GM18498 (cell line): ENCODE measurements around the gene MAST3.
"Not testable (repeated sequence)": the region's sequence is repeated elsewhere in the genome, so short reads cannot be mapped to it uniquely, and the experiment has no call there.

ENCODE experiments used
- ATAC-seq: cut with Tn5 transposase; IDR thresholded peaks from one replicate; pipeline ENCODE4 v1.9.1; 2021; ENCODE audit warnings: mild to moderate bottlenecking, moderate library complexity; ENCODE audit not compliant: unreplicated experiment

MAST3 gene

DNA sequence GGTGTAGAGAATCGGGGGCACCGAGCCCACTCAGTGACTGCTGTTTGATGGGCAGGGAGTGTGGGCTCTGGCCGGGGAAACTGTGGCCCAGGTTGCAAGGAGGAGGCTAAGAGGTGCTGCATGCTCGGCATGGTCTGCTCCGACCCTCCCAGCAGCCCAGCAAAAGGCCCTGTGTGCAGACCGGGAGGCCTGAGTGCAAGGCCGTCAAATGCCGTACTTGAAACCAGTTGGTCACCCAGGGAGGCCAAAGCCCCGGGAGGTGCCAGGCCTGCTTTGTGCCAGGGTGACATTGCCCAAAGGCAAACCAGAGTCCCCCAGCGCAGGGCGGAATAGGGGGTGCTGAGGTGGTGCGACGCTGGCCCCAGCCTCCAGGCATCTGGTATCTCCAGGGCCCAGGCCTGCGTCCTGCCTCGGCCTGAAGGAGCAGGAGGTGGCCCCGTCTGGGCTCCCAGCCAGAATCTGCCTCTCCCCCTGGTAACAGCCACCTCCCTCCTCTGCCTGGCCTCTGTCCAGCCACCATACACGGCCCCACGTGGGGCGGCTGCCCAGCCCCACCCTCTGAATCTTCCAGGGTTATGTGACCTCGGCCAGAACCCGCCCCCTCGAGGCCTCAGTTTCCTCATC, 59.4 kb downstream of the MAST3 start:
- ATAC-seq, result no peak

DNA sequence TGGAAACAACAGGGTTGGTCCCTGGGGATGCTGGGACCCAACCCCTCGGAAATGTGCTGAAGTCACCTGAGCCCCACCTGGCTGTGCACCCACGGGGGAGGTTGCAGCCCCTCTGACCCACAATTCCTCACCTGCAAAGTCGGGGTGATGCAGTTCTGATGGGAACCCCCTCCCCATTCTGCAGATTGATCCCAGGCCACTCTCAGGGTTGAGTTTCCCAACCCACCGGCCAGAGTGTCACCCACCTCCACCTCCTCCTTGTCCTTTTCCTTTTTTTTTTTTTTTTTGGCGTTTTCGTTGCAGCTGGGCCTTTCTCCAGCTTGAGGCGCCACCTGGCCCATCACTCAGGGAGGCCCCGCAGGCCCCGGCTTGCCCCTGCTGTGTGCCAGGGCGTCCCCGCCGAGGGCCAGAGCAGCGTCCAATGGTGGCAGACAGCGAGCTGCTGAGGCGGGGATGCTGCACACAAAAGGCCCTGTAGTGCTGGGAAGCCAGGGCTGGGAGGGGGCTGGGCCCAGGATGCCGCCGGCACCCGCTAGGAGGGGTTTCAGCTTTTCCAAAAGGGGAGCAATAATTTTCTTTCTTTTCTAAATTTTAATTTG, 60.0 kb downstream of the MAST3 start:
- ATAC-seq, result no peak

DNA sequence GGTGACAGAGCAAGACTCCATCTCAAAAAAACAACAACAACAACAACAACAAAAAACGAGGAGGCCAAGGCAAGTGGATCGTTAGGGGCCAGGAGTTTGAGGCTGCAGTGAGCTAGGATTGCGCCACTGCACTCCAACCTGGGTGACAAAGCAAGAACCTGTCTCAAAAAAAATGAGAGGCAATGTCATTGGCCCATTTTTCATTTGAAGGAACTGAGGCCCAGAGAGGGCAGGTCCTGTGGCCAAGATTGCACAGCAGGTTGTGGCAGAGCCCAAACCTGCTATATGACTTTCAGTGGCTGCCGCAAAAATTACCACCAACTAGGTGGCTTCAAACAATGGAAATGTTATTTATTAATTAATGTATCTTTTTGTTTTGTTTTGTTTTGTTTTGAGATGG, 60.9 kb downstream of the MAST3 start:
- ATAC-seq, result no peak

DNA sequence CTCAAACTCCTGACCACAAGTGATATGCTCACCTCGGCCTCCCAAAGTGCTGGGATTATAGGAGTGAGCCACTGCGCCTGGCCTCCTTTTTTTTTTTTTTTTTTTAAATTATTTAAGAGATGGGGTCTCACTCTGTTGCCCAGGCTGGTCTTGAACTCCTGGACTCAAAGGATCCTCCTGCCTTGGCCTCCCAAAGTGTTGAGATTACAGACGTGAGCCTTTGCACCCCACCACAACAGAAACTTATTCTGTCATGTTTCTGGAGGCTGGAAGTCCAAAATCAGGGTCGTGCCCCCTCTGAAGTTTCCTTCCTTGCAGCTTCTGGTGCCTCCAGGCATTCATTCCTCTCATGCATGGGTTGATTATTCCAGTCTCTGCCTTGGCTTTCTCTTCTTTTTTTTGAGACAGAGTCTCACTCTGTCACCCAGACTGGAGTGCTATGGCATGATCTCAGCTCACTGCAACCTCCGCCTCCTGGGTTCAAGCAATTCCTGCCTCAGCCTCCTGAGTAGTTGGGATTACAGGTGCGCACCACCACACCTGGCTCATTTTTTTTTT, 61.6 kb downstream of the MAST3 start:
- not testable (repeated sequence) for ATAC-seq

DNA sequence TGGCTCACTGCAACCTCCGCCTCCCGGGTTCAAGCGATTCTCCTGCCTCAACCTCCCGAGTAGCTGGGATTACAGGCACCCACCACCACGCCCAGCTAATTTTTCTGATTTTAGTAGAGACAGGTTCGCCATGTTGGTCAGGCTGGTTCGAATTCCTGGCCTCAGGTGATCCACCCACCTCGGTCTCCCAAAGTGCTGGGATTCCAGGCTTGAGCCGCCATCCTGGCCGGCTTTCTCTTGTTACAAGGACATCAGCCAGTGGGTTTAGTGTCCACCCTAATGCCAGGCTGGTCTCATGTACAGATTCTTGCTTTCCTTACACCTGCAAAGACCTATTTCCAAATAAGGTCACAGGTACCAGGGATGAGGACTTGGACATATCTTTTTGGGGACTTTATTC, 62.2 kb downstream of the MAST3 start:
- ATAC-seq, result no peak

DNA sequence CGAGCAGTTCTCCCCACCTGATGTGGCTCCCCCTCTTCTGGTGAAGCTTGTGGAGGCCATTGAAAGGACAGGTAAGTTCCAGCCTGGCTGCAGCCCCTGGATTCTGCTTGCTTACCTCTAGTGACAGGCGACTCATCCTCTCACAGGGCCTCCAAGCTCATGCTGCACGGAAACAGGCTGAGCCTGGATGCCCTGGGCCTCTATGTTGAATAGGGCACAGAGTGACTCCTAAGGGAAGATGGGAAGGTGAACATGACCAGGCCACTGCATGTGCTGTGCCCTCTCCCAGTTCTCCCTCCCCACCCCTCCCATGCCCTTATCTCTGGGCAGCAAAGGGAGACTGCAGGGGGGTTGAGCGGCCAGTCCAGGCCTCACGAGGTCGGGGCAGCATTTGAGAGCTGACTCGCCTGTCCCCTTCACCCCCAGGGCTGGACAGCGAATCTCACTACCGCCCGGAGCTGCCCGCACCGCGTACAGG, 63.0 kb downstream of the MAST3 start:
- no peak for ATAC-seq

DNA sequence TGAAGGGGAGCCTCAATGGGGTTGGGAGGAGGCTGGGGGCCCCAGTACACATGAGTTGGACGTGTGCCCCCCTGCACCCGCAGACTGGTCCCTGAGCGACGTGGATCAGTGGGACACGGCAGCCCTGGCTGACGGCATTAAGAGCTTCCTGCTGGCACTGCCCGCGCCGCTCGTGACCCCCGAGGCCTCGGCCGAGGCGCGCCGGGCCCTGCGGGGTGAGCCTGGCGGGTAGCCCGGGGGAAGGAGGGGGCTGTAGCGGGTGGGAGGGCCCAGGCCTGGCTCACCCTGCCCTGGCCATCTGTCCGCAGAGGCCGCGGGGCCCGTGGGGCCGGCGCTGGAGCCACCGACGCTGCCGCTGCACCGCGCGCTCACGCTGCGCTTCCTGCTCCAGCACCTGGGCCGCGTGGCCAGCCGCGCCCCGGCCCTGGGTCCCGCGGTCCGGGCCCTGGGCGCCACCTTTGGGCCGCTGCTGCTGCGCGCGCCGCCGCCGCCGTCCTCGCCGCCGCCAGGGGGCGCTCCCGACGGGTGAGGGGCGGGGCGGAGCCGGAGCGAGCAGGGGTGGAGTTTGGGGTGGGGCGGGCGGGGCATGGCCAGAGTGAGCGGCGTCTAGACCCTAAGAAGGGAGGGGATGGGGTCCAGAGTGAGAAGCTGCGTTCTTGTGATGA, 63.5 kb downstream of the MAST3 start:
- peak; percentile 78 for ATAC-seq

DNA sequence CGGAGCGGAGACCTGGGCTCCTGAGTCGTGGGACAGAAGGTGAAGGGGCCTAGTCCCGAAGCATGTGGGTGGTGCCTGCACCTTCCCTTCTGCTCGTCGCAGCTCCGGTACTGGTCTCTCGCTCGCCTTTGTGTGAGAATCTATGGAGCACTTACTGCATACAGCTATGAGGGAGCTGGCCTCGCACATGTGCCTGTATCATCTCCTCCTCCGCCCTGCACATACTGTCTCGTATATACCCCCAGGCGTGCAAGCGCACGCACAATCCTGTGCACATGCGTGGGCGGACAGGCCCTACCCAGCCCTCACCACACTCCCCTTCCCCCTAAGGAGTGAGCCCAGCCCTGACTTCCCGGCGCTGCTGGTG, 64.0 kb downstream of the MAST3 start:
- ATAC-seq, result peak; percentile 13

DNA sequence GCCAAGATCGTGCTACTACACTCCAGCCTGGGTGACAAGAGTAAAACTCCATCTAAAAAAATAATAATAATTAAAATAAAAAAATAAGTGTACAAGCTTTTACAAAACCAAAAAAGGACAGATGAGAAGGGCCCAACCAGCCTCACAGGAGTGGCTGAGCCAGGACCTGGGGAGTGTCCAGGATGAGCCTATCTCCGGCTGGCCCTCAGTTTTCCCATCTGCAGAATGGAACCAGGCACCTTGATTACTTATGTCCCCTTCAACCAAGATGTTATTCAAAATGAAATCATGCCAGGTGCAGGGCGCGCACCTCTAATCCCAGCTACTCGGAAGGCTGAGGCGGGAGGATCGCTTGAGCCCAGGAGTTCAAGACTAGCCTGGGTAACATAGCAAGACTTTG, 66.5 kb downstream of the MAST3 start:
- no peak for ATAC-seq

DNA sequence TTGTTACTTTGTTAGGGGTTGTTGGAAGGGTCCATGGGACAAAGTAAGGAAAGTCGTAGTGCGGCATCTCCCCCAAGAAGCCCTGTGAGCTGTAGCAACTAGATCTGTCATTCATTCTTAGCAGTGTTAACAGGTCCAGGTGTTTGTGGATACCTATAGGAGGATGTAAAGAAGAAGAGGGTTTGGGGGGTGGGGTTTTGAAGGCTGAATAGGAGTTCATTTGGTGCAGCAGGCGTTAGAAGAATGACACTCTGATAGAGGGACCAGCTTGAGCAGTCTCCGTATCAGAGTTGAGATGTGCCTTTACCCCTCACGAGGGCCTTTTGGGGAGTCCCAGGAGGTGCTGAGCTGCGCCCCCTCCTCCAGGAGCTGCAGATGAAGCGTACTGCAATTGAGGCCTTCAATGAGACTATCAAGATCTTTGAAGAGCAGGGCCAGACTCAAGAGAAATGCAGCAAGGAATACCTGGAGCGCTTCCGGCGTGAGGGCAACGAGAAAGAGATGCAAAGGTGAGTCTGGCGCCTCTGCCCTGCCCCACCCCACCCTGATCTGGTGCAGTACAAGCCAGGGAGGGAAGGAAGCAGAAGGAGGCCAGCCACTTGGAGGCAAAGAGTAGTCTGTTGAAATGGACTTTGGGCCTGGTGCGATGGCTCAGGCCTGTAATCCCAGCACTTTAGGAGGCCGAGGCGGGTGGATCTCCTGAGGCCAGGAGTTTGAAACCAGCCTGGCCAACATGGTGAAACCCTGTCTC, 68.4 kb downstream of the MAST3 start:
- ATAC-seq, result no peak

DNA sequence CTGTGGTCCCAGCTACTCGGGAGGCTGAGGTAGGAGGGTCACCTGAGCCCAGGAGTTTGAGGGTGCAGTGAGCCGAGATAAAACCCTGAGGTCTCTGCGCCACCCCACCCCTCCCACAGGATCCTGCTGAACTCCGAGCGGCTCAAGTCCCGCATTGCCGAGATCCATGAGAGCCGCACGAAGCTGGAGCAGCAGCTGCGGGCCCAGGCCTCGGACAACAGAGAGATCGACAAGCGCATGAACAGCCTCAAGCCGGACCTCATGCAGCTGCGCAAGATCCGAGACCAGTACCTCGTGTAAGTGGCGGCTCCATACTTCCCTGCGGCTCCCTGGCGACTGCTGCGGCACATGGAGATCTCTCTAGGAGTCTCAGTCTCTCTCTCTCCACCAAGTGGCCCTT, 69.4 kb downstream of the MAST3 start:
- ATAC-seq, result no peak

DNA sequence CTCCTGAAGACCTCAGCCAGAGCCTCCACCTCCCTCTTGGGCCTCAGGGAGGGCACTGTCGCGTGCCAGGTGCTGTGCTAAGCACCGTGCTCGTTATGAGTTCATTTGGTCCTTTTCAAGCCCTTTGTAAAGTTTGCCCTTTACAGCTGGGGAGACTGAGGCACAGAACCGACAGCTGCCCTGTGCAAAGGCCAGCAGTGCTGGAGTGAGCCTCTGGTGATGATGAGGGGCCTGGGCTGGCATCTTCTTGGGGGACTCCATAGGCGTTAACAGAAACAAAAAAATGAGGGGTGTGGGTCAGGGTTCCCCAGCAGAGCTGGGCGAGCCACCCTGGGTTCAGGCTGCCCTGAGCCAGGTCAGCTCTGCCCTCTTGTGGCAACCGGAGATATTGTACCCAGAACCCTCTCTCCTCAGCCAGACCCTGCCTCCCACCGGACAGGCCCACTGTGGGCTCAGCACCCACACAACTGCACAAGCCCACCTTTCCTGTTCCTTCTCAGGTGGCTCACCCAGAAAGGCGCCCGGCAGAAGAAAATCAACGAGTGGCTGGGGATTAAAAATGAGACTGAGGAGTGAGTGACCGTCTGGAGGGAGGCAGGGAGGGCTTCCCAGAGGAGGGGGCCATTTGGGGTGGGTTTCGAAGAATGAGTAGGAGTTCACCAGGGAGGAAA, 70.5 kb downstream of the MAST3 start:
- ATAC-seq, result no peak

DNA sequence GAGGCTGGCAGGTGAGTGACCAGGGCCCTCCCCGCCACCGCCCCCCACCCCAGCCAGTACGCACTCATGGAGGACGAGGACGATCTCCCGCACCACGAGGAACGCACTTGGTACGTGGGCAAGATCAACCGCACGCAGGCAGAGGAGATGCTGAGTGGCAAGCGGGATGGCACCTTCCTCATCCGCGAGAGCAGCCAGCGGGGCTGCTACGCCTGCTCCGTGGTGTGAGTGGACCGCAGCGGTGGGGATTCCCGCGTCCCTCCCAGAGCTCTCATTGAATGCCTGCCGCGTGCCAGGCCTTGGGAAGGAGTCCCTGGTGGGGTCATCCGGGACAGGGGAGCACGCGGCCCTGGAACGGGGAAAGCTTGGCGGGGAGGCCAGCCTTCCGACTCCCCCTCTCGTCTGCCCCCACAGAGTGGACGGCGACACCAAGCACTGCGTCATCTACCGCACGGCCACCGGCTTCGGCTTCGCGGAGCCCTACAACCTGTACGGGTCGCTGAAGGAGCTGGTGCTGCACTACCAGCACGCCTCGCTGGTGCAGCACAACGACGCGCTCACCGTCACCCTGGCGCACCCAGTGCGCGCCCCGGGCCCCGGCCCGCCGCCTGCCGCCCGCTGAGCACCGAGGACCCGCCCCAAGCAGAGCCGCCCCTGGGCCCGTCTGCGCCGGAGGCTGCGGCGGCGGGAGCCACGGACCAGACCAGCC, 71.2 kb downstream of the MAST3 start:
- no peak for ATAC-seq

DNA sequence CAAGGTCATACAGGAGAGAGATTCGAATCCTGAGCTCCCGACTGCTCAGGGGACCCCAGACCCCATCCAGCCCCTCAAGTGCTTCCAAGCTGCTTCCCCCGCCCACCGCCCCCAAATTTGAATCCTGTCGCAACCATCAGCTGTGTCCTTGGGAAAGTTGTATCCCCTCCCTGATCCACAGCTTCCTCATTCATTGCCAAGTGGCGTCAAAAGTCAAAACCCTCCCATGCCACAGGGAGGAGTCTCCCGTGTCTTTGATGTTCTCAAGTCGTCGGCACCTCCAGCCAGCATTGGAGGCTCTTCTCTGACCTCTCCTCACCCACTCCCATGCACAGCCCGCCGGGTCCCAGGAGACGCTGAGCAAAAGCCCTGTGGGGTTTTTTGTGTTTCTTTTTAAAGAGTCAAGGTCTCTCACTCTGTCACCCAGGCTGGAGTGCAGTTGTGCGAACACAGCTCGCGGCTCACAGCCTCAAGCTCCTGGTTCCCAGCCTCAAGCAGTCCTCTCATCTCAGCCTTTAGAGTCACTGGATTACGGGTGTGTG, 73.2 kb downstream of the MAST3 start:
- ATAC-seq, result no peak

DNA sequence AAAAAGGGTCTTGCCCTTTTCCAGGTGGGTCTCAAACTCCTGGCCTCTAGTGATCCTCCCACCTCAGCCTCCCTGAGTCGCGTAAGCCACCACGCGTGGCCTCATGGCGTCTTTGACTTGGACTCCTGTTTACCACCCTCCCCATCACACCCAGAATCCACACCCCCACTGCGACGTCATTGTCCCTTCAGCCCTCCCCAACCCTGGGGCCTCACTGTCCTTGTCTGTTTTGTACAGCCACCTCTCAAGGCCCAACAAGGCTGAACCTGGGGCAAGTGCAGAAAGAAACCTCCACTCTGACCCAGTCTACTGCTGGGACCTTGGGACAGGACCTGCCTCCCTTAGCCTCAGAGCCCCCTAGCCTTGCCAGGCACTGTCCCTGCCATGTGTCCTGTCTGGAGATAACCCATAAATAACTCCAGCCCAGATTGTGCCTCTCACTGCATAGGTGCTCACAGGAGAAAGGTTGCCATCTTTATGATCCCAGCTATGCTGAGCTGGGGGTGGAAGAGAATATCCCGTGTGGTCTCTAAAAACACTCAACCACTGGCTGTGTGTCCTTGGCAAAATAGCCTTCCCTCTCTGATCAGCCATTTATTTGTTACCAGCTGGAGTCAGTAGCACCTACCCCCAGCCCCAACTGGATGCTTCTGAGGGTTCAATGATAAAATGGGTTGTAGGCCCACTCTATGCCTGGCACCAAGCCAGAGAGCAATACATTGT, 74.2 kb downstream of the MAST3 start:
- ATAC-seq, result no peak

DNA sequence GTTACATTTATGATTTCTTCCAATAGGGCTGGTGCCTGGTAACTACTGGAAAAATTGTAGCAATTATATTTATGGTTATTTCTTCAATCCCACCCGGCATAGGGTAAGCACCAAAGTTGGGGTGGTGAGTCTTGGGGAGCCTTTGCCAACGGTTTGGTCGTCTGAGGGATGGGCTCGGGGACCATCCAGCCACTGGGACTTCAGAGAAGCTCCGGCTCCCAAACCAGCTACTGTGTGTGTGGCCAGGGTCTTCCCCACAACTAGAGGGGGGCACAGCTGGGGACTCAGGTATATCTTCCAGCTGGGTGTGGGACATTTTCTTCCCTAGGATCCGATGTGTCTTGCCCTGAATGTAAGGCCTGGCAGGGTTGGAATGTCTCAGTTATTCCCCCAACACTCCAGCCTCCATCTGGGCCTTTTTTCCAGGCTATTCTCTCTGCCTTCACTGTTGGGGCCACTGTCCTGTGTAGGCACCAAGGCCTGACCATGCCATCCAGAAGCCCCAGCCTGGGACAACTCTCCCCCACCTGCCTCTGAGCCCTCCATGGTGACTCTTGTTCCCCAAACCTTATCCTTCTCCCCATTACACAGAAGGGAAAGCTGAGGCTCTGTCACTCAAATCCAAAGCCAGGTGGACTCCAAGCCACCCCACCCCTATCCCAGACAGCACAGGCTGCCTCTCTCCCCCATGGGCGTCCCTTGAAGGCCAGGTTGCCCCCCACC, 74.9 kb downstream of the MAST3 start:
- no peak for ATAC-seq

DNA sequence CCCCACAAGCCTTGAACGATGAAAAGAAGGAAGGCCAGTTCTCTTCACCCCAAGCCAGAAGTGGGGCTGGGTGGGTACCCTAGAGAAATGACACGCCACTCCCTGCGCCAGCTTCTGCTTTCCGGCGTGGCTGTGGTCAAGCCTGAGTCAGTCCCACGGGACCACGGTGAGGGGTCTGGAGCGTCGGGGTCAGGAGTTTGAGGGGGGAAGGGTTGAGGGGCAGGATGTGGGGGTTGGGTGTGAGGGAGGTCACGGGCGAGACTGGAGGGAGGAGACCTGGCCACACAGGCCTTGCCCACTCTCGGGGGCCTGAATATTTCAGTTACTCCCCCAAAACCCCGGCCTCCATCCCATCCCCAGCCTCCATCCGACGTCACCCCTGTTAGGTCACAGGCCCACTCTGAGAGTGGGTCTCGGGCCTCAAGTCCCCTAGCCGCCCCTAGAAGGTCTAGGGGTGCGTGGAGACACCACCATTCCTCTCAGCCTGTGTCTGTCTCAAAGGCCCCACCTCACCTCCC, 75.5 kb downstream of the MAST3 start:
- peak; percentile 8 for ATAC-seq

DNA sequence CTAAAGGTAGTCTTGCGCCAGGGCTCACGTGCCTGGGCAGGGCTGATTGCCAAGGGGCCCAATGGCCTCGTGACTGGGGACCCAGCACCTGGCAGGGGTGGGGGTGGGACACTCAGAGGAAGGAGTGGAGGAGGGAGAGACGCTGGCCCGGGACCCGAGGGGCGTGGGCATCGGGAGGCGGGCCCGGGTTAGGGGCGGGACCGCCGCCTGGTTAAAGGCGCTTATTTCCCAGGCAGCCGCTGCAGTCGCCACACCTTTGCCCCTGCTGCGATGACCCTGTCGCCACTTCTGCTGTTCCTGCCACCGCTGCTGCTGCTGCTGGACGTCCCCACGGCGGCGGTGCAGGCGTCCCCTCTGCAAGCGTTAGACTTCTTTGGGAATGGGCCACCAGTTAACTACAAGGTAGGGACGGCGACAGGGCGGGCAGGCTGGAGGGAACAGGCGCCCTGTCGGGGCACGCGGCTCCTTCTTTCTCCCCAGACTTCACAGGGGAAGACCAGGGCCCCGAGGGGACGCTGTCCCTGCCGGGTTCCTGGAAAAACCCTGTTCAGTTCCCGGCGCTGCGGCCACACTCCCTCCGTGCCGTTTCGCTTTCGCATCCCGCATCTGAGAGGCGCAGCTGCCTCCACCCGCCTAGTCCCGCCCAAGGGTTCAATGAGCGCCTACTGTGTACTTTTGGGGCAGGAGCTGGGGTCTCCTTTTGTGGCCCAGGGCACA, 76.2 kb downstream of the MAST3 start, which contains the start of gene IFI30:
Gene IFI30 (plus strand): TSS at position 242 of the 717 bp plus-strand sequence. CDS start 29 bp downstream, at position 271.
- ATAC-seq, result peak; percentile 59
